WTC11 (cell line): Measurements from ENCODE around the gene METTL21A.

Source experiments
- AFF4 ChIP-seq: sonication (generic); formaldehyde crosslinking; IDR thresholded peaks from 2 replicates; pipeline ENCODE4 v1.8.1; 2023; ENCODE audit warnings: mild to moderate bottlenecking, missing genetic modification reagents, borderline replicate concordance
- CTCF ChIP-seq: fragments of 200-600 bp; IDR thresholded peaks from 2 replicates; pipeline ENCODE4 v1.8.0; 2022; ENCODE audit warnings: antibody characterized with exemption
- E2F1 ChIP-seq: sonication (generic); formaldehyde crosslinking; IDR thresholded peaks from 2 replicates; pipeline ENCODE4 v1.8.0; 2022; ENCODE audit warnings: mild to moderate bottlenecking, missing genetic modification reagents
- ESRRA ChIP-seq: sonication (generic); formaldehyde crosslinking; IDR thresholded peaks from 2 replicates; pipeline ENCODE4 v1.8.1; 2022; ENCODE audit warnings: mild to moderate bottlenecking, missing genetic modification reagents, borderline replicate concordance
- FOXK1 ChIP-seq: sonication (generic); formaldehyde crosslinking; IDR thresholded peaks from 2 replicates; pipeline ENCODE4 v1.8.0; 2022; ENCODE audit warnings: mild to moderate bottlenecking, moderate library complexity, missing genetic modification reagents
- GRHL2 ChIP-seq: fragments of 250-450 bp; sonication (Bioruptor Pico); IDR thresholded peaks from 2 replicates; pipeline ENCODE4 v1.8.0; 2022; ENCODE audit warnings: mild to moderate bottlenecking, moderate library complexity; ENCODE audit not compliant: insufficient replicate concordance, severe bottlenecking
- KAT7 ChIP-seq: sonication (generic); formaldehyde crosslinking; IDR thresholded peaks from 2 replicates; pipeline ENCODE4 v1.8.1; 2023; ENCODE audit warnings: missing genetic modification reagents, mild to moderate bottlenecking, borderline replicate concordance
- MAX ChIP-seq: sonication (generic); formaldehyde crosslinking; IDR thresholded peaks from 2 replicates; pipeline ENCODE4 v1.8.0; 2022; ENCODE audit warnings: mild to moderate bottlenecking, missing genetic modification reagents
- MLX ChIP-seq: sonication (generic); formaldehyde crosslinking; IDR thresholded peaks from 2 replicates; pipeline ENCODE4 v1.8.1; 2023; ENCODE audit warnings: mild to moderate bottlenecking, missing genetic modification reagents, moderate library complexity
- PREB ChIP-seq: sonication (generic); formaldehyde crosslinking; IDR thresholded peaks from 2 replicates; pipeline ENCODE4 v1.8.1; 2022; ENCODE audit warnings: mild to moderate bottlenecking, missing genetic modification reagents, moderate library complexity, borderline replicate concordance
- USF2 ChIP-seq: sonication (generic); formaldehyde crosslinking; IDR thresholded peaks from 2 replicates; pipeline ENCODE4 v1.8.1; 2023; ENCODE audit warnings: mild to moderate bottlenecking, missing genetic modification reagents, moderate library complexity
- ZBTB21 ChIP-seq: sonication (generic); formaldehyde crosslinking; IDR thresholded peaks from 2 replicates; pipeline ENCODE4 v1.8.1; 2023; ENCODE audit warnings: mild to moderate bottlenecking, missing genetic modification reagents, borderline replicate concordance
- ZNF512 ChIP-seq: sonication (generic); formaldehyde crosslinking; IDR thresholded peaks from 2 replicates; pipeline ENCODE4 v1.8.1; 2022; ENCODE audit warnings: missing genetic modification reagents, borderline replicate concordance
- ZSCAN18 ChIP-seq: fragments of 250-450 bp; sonication (Bioruptor Pico); IDR thresholded peaks from 2 replicates; pipeline ENCODE4 v2.1.2; 2022; ENCODE audit warnings: mild to moderate bottlenecking, moderate library complexity

- TF ChIP-seq CTCF: no peak
- no peak for TF ChIP-seq GRHL2 (CRISPR knock-in tag)
- no peak for TF ChIP-seq KAT7
- TF ChIP-seq MAX: no peak
- no peak for TF ChIP-seq ZNF512 (CRISPR knock-in tag)
- no peak for TF ChIP-seq ESRRA (CRISPR knock-in tag)
- no peak for TF ChIP-seq MLX (CRISPR knock-in tag)
- no peak for TF ChIP-seq ZSCAN18 (CRISPR knock-in tag)
- no peak for TF ChIP-seq E2F1 (CRISPR knock-in tag)
- TF ChIP-seq FOXK1: no peak
- no peak for TF ChIP-seq ZBTB21 (CRISPR knock-in tag)
- no peak for TF ChIP-seq AFF4 (CRISPR knock-in tag)
- no peak for TF ChIP-seq USF2 (CRISPR knock-in tag)
- no peak for TF ChIP-seq PREB (CRISPR knock-in tag)
Observed at GRCh38 chr2:207658156-207658555, 33.0 kb upstream of the METTL21A start.
